B cell (primary cell): ENCODE results near the gene MYH14.

Experiments used
- EZH2 ChIP-seq: IDR thresholded peaks from 2 replicates; pipeline ENCODE4 v1.6.1; 2012; ENCODE audit warnings: borderline replicate concordance, low read depth, mild to moderate bottlenecking, moderate library complexity, low read length; ENCODE audit not compliant: insufficient read depth, poor library complexity, severe bottlenecking
- TF ChIP-seq, protein P1 (sequence below): fragments of 200-600 bp; IDR thresholded peaks from one replicate; pipeline ENCODE4 v1.8.0; 2022; ENCODE audit warnings: antibody characterized with exemption, mild to moderate bottlenecking

DNA sequence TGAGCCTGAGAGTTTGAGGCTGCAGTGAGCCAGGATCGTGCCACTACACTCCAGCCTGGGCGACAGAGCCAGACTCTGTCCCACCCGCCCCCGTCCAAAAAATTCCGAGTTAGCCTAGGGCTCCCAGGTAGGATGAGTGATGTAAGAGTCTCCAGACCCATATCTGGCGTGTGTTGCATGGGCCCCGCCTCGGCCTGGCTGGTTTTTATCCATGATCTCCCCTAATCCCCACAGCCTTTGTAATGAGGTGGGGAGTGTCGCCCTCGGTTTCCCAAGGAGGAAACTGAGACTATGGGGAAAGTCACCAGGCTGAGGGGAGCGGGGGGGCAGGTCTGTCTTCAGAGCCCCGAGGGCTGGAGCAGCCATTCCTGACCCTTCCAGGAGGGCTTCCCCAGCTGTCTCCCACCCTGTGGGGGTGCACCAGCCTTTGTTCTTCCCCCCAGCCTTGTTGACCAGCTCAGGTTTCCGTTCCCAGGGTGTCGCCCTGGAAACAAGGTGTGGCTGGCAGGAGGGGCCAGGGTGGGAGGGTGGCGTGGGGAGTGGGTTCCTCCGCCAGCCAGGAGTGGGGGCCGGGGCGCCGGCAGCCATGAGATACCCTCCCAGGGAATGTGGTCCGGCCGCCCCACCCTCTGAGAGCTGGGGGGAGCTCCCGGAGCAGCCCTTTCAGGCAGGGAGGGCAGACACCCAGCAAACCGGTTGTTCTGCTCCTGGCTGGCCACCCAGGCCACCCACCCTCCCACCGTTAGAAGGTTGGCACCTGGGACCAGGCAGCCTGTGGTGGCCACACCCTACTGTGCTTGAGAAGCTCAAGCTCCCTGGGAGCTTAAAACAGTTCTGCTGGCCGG is 11.5 kb downstream of the MYH14 start:
- TF ChIP-seq, protein P1, sequence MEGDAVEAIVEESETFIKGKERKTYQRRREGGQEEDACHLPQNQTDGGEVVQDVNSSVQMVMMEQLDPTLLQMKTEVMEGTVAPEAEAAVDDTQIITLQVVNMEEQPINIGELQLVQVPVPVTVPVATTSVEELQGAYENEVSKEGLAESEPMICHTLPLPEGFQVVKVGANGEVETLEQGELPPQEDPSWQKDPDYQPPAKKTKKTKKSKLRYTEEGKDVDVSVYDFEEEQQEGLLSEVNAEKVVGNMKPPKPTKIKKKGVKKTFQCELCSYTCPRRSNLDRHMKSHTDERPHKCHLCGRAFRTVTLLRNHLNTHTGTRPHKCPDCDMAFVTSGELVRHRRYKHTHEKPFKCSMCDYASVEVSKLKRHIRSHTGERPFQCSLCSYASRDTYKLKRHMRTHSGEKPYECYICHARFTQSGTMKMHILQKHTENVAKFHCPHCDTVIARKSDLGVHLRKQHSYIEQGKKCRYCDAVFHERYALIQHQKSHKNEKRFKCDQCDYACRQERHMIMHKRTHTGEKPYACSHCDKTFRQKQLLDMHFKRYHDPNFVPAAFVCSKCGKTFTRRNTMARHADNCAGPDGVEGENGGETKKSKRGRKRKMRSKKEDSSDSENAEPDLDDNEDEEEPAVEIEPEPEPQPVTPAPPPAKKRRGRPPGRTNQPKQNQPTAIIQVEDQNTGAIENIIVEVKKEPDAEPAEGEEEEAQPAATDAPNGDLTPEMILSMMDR, result no peak
- TF ChIP-seq EZH2, result no peak
